Body of pancreas (tissue), 4 donors: ENCODE results near the gene TPRX1.
"Not testable (repeated sequence)": the region's sequence is repeated elsewhere in the genome, so short reads cannot be mapped to it uniquely, and the experiment has no call there.

Experiments
- POLR2A ChIP-seq, 3 donors: fragments of 450-650 bp; IDR thresholded peaks; one replicate each; pipeline ENCODE4 v1.6.1; 2016; ENCODE audit warnings: antibody characterized with exemption in 3 of 3, mild to moderate bottlenecking in 2 of 3
- TF ChIP-seq, protein P1 (sequence below), 7 experiments: fragments of 450-650 bp in 4 of 7; fragments of 200-600 bp in 3 of 7; sonication (generic) in 3 of 7; IDR thresholded peaks; one replicate each; pipeline ENCODE4 v1.5.1; 2016 to 2019; ENCODE audit warnings: antibody characterized with exemption in 7 of 7

DNA sequence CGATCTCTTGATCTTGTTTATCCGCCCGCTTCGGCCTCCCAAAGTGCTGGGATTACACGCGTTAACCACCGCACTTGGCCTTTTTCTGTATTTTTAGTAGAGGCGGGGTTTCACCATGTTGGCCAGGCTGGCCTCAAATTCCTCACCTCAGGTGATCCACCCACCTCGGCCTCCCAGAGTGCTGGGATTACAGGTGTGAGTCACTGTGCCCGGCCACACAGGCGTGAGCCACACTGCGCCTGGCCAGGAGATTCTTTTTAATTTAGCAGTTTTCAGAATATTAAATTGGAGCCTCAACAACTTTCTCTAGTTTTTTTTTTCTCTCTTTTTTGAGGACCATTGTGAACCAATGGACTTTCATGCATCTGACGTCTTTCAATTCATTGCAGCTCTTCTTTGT, 14.5 kb downstream of the TPRX1 start:
- TF ChIP-seq, protein P1, sequence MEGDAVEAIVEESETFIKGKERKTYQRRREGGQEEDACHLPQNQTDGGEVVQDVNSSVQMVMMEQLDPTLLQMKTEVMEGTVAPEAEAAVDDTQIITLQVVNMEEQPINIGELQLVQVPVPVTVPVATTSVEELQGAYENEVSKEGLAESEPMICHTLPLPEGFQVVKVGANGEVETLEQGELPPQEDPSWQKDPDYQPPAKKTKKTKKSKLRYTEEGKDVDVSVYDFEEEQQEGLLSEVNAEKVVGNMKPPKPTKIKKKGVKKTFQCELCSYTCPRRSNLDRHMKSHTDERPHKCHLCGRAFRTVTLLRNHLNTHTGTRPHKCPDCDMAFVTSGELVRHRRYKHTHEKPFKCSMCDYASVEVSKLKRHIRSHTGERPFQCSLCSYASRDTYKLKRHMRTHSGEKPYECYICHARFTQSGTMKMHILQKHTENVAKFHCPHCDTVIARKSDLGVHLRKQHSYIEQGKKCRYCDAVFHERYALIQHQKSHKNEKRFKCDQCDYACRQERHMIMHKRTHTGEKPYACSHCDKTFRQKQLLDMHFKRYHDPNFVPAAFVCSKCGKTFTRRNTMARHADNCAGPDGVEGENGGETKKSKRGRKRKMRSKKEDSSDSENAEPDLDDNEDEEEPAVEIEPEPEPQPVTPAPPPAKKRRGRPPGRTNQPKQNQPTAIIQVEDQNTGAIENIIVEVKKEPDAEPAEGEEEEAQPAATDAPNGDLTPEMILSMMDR (IDR thresholded peaks at IDR 0.05) = not testable (repeated sequence)
- TF ChIP-seq POLR2A (IDR thresholded peaks at IDR 0.05) = not testable (repeated sequence)
